ENCODE results near the gene CWC22. TPM values are rescaled to one million over a fixed set of nuclear protein-coding genes. Genes with fewer than 3 reads are reported as not detected.

The CWC22 gene
- total RNA-seq, 1 experiment from 2014 or later: 14.2 TPM

- Histone ChIP-seq H3K4me2 (ENCODE audit: low read length) (no peak overlapping the region), H3K9me2 (replicated peaks; ENCODE audit: low read length) (no peaks in the 10 kb centered on the region), H4K20me1 (ENCODE audit: low read length) (no peaks in the 10 kb centered on the region), H3K27me3 (ENCODE audit: low read length) (no peaks in the 10 kb centered on the region), H3K36me3 (ENCODE audit: low read depth, low read length) (no peaks in the 10 kb centered on the region), H3K9me3 (ENCODE audit: low read length) (no peaks in the 10 kb centered on the region), H3K27ac (ENCODE audit: low read length) (no peak overlapping the region), H2AFZ (ENCODE audit: low read length) (no peak overlapping the region), H3K9ac (ENCODE audit: low read length) (no peak overlapping the region), H3K79me2 (ENCODE audit: low read length) (no peaks in the 10 kb centered on the region), H3K4me3 (ENCODE audit: low read length) (no peak overlapping the region), H3F3A (ENCODE audit: low read length, unreplicated experiment) (no peaks in the 10 kb centered on the region), H3K4me1 (ENCODE audit: insufficient read depth, low read length) (no peaks in the 10 kb centered on the region)
- intact Hi-C loops (cut with micrococcal nuclease): no loop called here
- DNase-seq (no peak), ATAC-seq (no peak)
- BruUV-seq (replicated peaks): no TSS peak
- CTCF ChIA-PET: interaction anchor here (0.6 kb wide), 1 partner anchor 609 kb away, joined by 4 read pairs; no protein-coding TSS in a partner anchor
- no peak for TF ChIP-seq EZH2phosphoT487 (IDR thresholded peaks at IDR 0.05; ENCODE audit: borderline replicate concordance, low read length)
- no peak for TF ChIP-seq CTCF (conservative IDR thresholded peaks at IDR 0.05; ENCODE audit: low read depth, low read length)
- TF ChIP-seq EZH2 (IDR thresholded peaks at IDR 0.05; ENCODE audit: low read length, unreplicated experiment): no peak
- POLR2A ChIA-PET (ENCODE audit: unreplicated experiment): no interaction called here
These were observed 39.1 kb upstream of the CWC22 start for GRCh38 chr2:180046202-180046601.

- intact Hi-C loops (cut with micrococcal nuclease): no loop called here
- no peak overlapping the region for H3K4me2 ChIP-seq (ENCODE audit: low read length)
These were observed 33.2 kb upstream of the CWC22 start for GRCh38 chr2:180040146-180040925.

More at GRCh38 chr2:180040146-180040925, 33.2 kb upstream of the CWC22 start:
- ATAC-seq (peak; percentile 81), DNase-seq (peak; percentile 88)
- BruUV-seq (replicated peaks): no TSS peak
- Histone ChIP-seq H3K9ac (ENCODE audit: low read length) (no peak overlapping the region), H3K36me3 (ENCODE audit: low read depth, low read length) (no peaks in the 10 kb centered on the region), H3K27ac (ENCODE audit: low read length) (peak overlapping the region; percentile 8; the same call in 1 of the 2 replicates), H3F3A (ENCODE audit: low read length, unreplicated experiment) (no peaks in the 10 kb centered on the region), H3K4me3 (ENCODE audit: low read length) (no peak overlapping the region), H3K27me3 (ENCODE audit: low read length) (no peaks in the 10 kb centered on the region), H2AFZ (ENCODE audit: low read length) (no peak overlapping the region), H3K4me1 (ENCODE audit: insufficient read depth, low read length) (peaks cover 12% of the 10 kb centered on the region), H4K20me1 (ENCODE audit: low read length) (no peaks in the 10 kb centered on the region), H3K9me2 (replicated peaks; ENCODE audit: low read length) (no peaks in the 10 kb centered on the region), H3K9me3 (ENCODE audit: low read length) (no peaks in the 10 kb centered on the region), H3K79me2 (ENCODE audit: low read length) (no peaks in the 10 kb centered on the region)
- ChIA-PET POLR2A (ENCODE audit: unreplicated experiment) (interaction anchor here (0.6 kb wide), 1 partner anchor 586 kb away, joined by 5 read pairs; no protein-coding TSS in a partner anchor), CTCF (interaction anchor here (1.0 kb wide), 1 partner anchor 35 kb away, joined by 4 read pairs; no protein-coding TSS in a partner anchor)
- TF ChIP-seq EZH2phosphoT487 (IDR thresholded peaks at IDR 0.05; ENCODE audit: borderline replicate concordance, low read length) (no peak), CTCF (conservative IDR thresholded peaks at IDR 0.05; ENCODE audit: low read depth, low read length) (no peak), EZH2 (IDR thresholded peaks at IDR 0.05; ENCODE audit: low read length, unreplicated experiment) (no peak)

Measured in PC-3 (cell line).